Measurements from ENCODE around the gene EIF2D. TPM values are rescaled to one million over a fixed set of nuclear protein-coding genes. Genes with fewer than 3 reads are reported as not detected.

EIF2D gene
- total and polyA plus RNA-seq, 2 of the 4 experiments (the other 2 are of a cell fraction) = 64.3 to 69.4 TPM

GRCh38 chr1:206661161-206661820 lies 49.0 kb upstream of the EIF2D start:
- H3K9me1 ChIP-seq (ENCODE audit: insufficient read depth, low read length) = no peaks in the 10 kb centered on the region
- no peak overlapping the region for H2BK5ac ChIP-seq (ENCODE audit: low read depth, low read length, poor library complexity, severe bottlenecking)
- H3K56ac ChIP-seq (ENCODE audit: extremely low read depth, insufficient read depth, low read length) = no peak overlapping the region
- H3K4me2 ChIP-seq (ENCODE audit: low read depth, low read length) = no peak overlapping the region
- no peak overlapping the region for H3K27ac ChIP-seq (ENCODE audit: insufficient read depth, low read length)
- H3K23ac ChIP-seq (ENCODE audit: low read depth, low read length) = no peak overlapping the region
- POLR2A ChIA-PET (ENCODE audit: unreplicated experiment) = no interaction called here
- H2BK120ac ChIP-seq (ENCODE audit: low read depth, low read length) = no peak overlapping the region
- no peak for TF ChIP-seq MAZ (IDR thresholded peaks at IDR 0.05; ENCODE audit: borderline replicate concordance, low read depth, low read length)
- TF ChIP-seq SMC3 (IDR thresholded peaks at IDR 0.05; ENCODE audit: low read depth, low read length) = no peak
- TF ChIP-seq BHLHE40 (IDR thresholded peaks at IDR 0.05; ENCODE audit: low read depth, low read length) = no peak
- no peak for TF ChIP-seq RAD21 (IDR thresholded peaks at IDR 0.05; ENCODE audit: low read length)
- TF ChIP-seq MAFK (IDR thresholded peaks at IDR 0.05; ENCODE audit: low read depth, low read length) = no peak
- TF ChIP-seq USF2 (IDR thresholded peaks at IDR 0.05; ENCODE audit: low read depth, low read length) = no peak
- no peak for TF ChIP-seq POLR2A (IDR thresholded peaks at IDR 0.05; ENCODE audit: low read depth, low read length)
- no peak for TF ChIP-seq MXI1 (IDR thresholded peaks at IDR 0.05; ENCODE audit: borderline replicate concordance, low read depth, low read length)
- no peak for TF ChIP-seq FOS (IDR thresholded peaks at IDR 0.05; ENCODE audit: low read depth, low read length)
- no peak for TF ChIP-seq CEBPB (IDR thresholded peaks at IDR 0.05; ENCODE audit: low read depth, low read length)
- no peak for TF ChIP-seq ELK1 (IDR thresholded peaks at IDR 0.05; ENCODE audit: borderline replicate concordance, low read depth, low read length)
- TF ChIP-seq CTCF (conservative IDR thresholded peaks at IDR 0.05; ENCODE audit: low read depth, low read length) = no peak
- no peak for TF ChIP-seq NFE2L2 (IDR thresholded peaks at IDR 0.05; ENCODE audit: low read depth, low read length)
- TF ChIP-seq RCOR1 (IDR thresholded peaks at IDR 0.05; ENCODE audit: insufficient replicate concordance, low read length) = no peak
- TF ChIP-seq CHD1 (IDR thresholded peaks at IDR 0.05; ENCODE audit: low read depth, low read length) = no peak
- TF ChIP-seq RFX5 (IDR thresholded peaks at IDR 0.05; ENCODE audit: low read depth, low read length) = no peak
- dilution Hi-C loops (cut with HindIII; ENCODE audit: low sequenced_read_pairs, unreplicated experiment) = no loop called here
- peaks cover 2% of the 10 kb centered on the region; the same call in 1 of the 2 replicates for H3K9me3 ChIP-seq (ENCODE audit: control insufficient read depth, insufficient read depth, low read length)
- no peaks in the 10 kb centered on the region for H3K4me1 ChIP-seq (ENCODE audit: control insufficient read depth, insufficient read depth, low read length)
- H3K36me3 ChIP-seq (ENCODE audit: control insufficient read depth, insufficient read depth, low read length) = no peaks in the 10 kb centered on the region
- no peak overlapping the region for H3K9ac ChIP-seq (ENCODE audit: low read depth, low read length)
- no peaks in the 10 kb centered on the region for H3K79me1 ChIP-seq (ENCODE audit: low read depth in 1 of 2, low read length in 2 of 2)
- BruUV-seq (replicated peaks) = no TSS peak
- H3K14ac ChIP-seq (replicated peaks; ENCODE audit: low read depth, low read length) = no peak overlapping the region
- H4K91ac ChIP-seq (ENCODE audit: insufficient read depth, low read depth, low read length) = no peak overlapping the region
- H4K20me1 ChIP-seq (ENCODE audit: insufficient read depth, low read length) = peaks cover 3% of the 10 kb centered on the region; the same call in 1 of the 2 replicates
- DNase-seq (no peak), ATAC-seq (ENCODE audit: low read depth) (no peak)
- H2AFZ ChIP-seq (replicated peaks; ENCODE audit: low read length, poor library complexity) = no peak overlapping the region
- intact Hi-C loops (cut with micrococcal nuclease) = no loop called here
- H2BK20ac ChIP-seq (ENCODE audit: low read depth, low read length) = 0 out of 2 replicates have a peak overlapping the region, but pooled peaks have one; percentile 10
- in situ Hi-C loops (cut with MboI; ENCODE audit: low sequenced_read_pairs) = loop anchor here (5.0 to 10.0 kb wide), 2 partner anchors 34 to 176 kb away; no protein-coding TSS in a partner anchor
- no peak overlapping the region for H2AK9ac ChIP-seq (replicated peaks; ENCODE audit: low read depth, low read length, poor library complexity)
- H4K8ac ChIP-seq (ENCODE audit: low read depth in 2 of 2, low read length in 2 of 2) = no peak overlapping the region
- H3K18ac ChIP-seq (ENCODE audit: low read depth, low read length) = no peak overlapping the region
- CTCF ChIA-PET = no interaction called here
- no peak overlapping the region for H3K4me3 ChIP-seq (ENCODE audit: insufficient read depth, low read depth, low read length)
- no peak overlapping the region for H3K4ac ChIP-seq (ENCODE audit: low read depth, low read length)
- no peak overlapping the region for H4K5ac ChIP-seq (ENCODE audit: low read depth, low read length)
- no peak overlapping the region for H2BK15ac ChIP-seq (ENCODE audit: low read depth, low read length)
- H2AK5ac ChIP-seq (ENCODE audit: low read depth, low read length) = no peak overlapping the region
- peaks cover 29% of the 10 kb centered on the region for H3K27me3 ChIP-seq (ENCODE audit: control insufficient read depth, insufficient read depth, low read length)
- WGBS, 2 experiments (ENCODE audit: extremely low coverage in 2 of 2, insufficient read length in 1 of 2) = 100% methylated on average over 1 of the region's 11 CpGs; no CpG with 5 or more reads in 1 of the 2 experiments
